ENCODE measurements around the gene ZNF512.

The ZNF512 gene

DNA sequence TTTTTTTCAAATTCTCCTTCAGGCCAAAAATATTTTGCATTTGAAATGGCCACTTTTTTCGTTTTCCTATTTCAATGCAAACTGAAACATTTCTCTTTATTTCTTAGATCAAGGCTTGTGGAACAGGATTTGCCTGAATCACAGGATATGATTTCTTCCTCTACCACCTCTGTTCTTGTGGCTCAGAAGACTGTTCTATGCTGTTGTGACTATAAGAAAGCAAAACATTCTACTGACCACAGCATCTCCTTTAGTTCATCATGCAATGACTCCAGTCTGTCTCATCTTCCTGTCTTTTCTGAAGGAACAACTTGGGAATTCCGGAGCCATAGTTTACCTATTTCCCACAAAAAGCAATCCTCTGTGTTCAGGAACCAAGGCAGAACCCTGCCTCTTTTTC, 16.2 kb upstream of the ZNF512 start:
- TF ChIP-seq, protein P1, sequence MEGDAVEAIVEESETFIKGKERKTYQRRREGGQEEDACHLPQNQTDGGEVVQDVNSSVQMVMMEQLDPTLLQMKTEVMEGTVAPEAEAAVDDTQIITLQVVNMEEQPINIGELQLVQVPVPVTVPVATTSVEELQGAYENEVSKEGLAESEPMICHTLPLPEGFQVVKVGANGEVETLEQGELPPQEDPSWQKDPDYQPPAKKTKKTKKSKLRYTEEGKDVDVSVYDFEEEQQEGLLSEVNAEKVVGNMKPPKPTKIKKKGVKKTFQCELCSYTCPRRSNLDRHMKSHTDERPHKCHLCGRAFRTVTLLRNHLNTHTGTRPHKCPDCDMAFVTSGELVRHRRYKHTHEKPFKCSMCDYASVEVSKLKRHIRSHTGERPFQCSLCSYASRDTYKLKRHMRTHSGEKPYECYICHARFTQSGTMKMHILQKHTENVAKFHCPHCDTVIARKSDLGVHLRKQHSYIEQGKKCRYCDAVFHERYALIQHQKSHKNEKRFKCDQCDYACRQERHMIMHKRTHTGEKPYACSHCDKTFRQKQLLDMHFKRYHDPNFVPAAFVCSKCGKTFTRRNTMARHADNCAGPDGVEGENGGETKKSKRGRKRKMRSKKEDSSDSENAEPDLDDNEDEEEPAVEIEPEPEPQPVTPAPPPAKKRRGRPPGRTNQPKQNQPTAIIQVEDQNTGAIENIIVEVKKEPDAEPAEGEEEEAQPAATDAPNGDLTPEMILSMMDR (IDR thresholded peaks at IDR 0.05; ENCODE audit: low read depth, low read length), result no peak
- DNase-seq, result no peak
- no peak overlapping the region for H3K4me3 ChIP-seq (ENCODE audit: low read depth, low read length)
- H3K27me3 ChIP-seq (ENCODE audit: insufficient read depth, low read depth, severe bottlenecking), result no peaks in the 10 kb centered on the region
- H3K36me3 ChIP-seq, result no peaks in the 10 kb centered on the region
- no peak overlapping the region for H3K27ac ChIP-seq
- H3K9me3 ChIP-seq (ENCODE audit: severe bottlenecking), result peaks cover 3% of the 10 kb centered on the region

GRCh38 chr2:27569398-27569797, 13.4 kb upstream of the ZNF512 start:
- Histone ChIP-seq H3K27me3 (ENCODE audit: insufficient read depth, low read depth, severe bottlenecking) (no peaks in the 10 kb centered on the region), H3K9me3 (ENCODE audit: severe bottlenecking) (peaks cover 6% of the 10 kb centered on the region), H3K27ac (no peak overlapping the region), H3K36me3 (no peaks in the 10 kb centered on the region), H3K4me3 (ENCODE audit: low read depth, low read length) (no peak overlapping the region)
- no peak for DNase-seq
- TF ChIP-seq, protein P1 (IDR thresholded peaks at IDR 0.05; ENCODE audit: low read depth, low read length), result no peak

DNA sequence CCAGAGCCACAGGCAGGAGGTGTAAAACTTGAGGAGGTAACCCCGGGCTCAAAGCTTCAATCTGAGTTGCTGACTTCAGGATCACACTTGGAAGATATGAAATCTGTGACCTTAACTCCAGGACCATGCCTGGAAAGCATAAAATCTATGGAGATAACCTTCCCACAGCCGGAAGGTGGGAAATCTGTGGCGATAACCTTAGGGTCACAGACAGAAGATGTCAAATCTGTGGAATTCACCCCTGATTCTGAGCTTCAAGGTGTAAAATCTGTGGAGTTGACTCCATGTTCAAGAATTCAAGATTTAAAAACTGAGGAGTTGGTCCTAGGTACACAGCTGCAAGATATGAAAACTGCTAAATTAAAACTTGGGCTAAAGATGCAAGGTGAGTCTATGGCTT, 11.6 kb upstream of the ZNF512 start:
- H3K36me3 ChIP-seq, result no peaks in the 10 kb centered on the region
- no peak overlapping the region for H3K27ac ChIP-seq
- TF ChIP-seq, protein P1 (IDR thresholded peaks at IDR 0.05; ENCODE audit: low read depth, low read length), result no peak
- no peak for DNase-seq
- no peaks in the 10 kb centered on the region for H3K27me3 ChIP-seq (ENCODE audit: insufficient read depth, low read depth, severe bottlenecking)
- no peak overlapping the region for H3K4me3 ChIP-seq (ENCODE audit: low read depth, low read length)
- peaks cover 6% of the 10 kb centered on the region for H3K9me3 ChIP-seq (ENCODE audit: severe bottlenecking)

GRCh38 chr2:27571681-27572080, 11.2 kb upstream of the ZNF512 start:
- Histone ChIP-seq H3K27me3 (ENCODE audit: insufficient read depth, low read depth, severe bottlenecking) (no peaks in the 10 kb centered on the region), H3K4me3 (ENCODE audit: low read depth, low read length) (no peak overlapping the region), H3K27ac (no peak overlapping the region), H3K9me3 (ENCODE audit: severe bottlenecking) (peaks cover 7% of the 10 kb centered on the region), H3K36me3 (no peaks in the 10 kb centered on the region)
- TF ChIP-seq, protein P1 (IDR thresholded peaks at IDR 0.05; ENCODE audit: low read depth, low read length), result no peak
- DNase-seq, result no peak

DNA sequence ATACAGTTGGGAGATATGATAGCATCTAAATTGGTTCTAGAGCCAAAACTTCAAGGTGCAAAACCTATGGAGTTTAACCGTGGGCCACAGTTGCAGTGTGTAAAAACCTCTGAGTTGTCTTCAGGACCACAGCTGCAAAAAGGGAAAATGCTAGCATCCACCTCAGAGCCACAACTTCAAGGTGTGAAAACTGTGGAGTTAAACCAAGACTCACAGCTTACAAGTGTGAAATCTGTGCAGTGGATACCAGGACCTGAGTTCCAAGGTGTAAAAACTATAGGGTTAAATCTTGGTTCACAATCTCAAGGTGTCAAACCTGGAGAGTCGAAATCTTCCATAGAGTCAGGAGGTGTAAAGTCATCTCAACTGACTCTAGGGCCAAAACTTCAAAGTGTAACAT, 10.4 kb upstream of the ZNF512 start:
- H3K4me3 ChIP-seq (ENCODE audit: low read depth, low read length), result no peak overlapping the region
- DNase-seq, result no peak
- no peak overlapping the region for H3K27ac ChIP-seq
- peaks cover 12% of the 10 kb centered on the region for H3K9me3 ChIP-seq (ENCODE audit: severe bottlenecking)
- no peaks in the 10 kb centered on the region for H3K36me3 ChIP-seq
- H3K27me3 ChIP-seq (ENCODE audit: insufficient read depth, low read depth, severe bottlenecking), result no peaks in the 10 kb centered on the region
- TF ChIP-seq, protein P1 (IDR thresholded peaks at IDR 0.05; ENCODE audit: low read depth, low read length), result no peak

DNA sequence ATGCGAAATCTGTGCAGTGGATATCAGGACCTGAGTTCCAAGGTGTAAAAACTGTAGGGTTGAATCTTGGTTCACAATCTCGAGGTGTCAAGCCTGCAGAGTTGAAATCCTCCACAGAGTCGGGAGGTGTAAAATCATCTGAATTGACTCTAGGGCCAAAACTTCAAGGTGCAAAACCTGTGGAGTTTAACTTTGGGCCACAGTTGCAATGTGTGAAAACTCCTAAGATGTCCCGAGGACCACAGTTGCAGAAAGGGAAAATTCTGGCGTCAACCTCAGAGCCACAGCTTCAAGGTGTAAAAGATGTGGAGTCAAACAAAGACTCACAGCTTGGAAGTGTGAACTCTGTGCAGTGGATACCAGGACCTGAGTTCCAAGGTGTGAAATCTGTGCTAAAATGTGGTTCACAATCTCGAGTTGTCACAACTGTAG, 9.8 kb upstream of the ZNF512 start:
- Histone ChIP-seq H3K27ac (no peak overlapping the region), H3K36me3 (no peaks in the 10 kb centered on the region), H3K4me3 (ENCODE audit: low read depth, low read length) (no peak overlapping the region), H3K9me3 (ENCODE audit: severe bottlenecking) (peaks cover 14% of the 10 kb centered on the region), H3K27me3 (ENCODE audit: insufficient read depth, low read depth, severe bottlenecking) (no peaks in the 10 kb centered on the region)
- DNase-seq, result no peak
- TF ChIP-seq, protein P1 (IDR thresholded peaks at IDR 0.05; ENCODE audit: low read depth, low read length), result no peak

Measured in WERI-Rb-1 (cell line).